ENCODE measurements around the gene NCAM1.

- TF ChIP-seq CTCF (IDR thresholded peaks at IDR 0.05 in 8 of 11, conservative IDR thresholded peaks at IDR 0.05 in 3 of 11): no peak
- no peak for TF ChIP-seq POLR2AphosphoS5 (IDR thresholded peaks at IDR 0.05)
- no peak for TF ChIP-seq POLR2A (IDR thresholded peaks at IDR 0.05)
These were observed 36.7 kb downstream of the NCAM1 start for GRCh38 chr11:112997857-112998466.

Measured in spleen (tissue), 7 donors.